Femur (tissue), 1 donor: ENCODE data around the gene PLS3.

ENCODE experiments used
- DNase-seq: peaks from one replicate; pipeline ENCODE4 v3.0.0-alpha.2; 2017

The PLS3 gene

GRCh38 chrX:115696939-115697338 is 136.0 kb downstream of the PLS3 start:
- no peak for DNase-seq

GRCh38 chrX:115697806-115698205 is 136.8 kb downstream of the PLS3 start:
- no peak for DNase-seq
